ENCODE data around the gene SORCS2.

GRCh38 chr4:7278071-7278765 lies 85.9 kb downstream of the SORCS2 start:
- no peak for TF ChIP-seq YY1 (IDR thresholded peaks at IDR 0.05; ENCODE audit: low read depth)
- TF ChIP-seq CTCF (IDR thresholded peaks at IDR 0.05): no peak

All from SK-N-SH (cell line).